ENCODE measurements around the gene GALNT12. TPM values are rescaled to one million over a fixed set of nuclear protein-coding genes. Genes with fewer than 3 reads are reported as not detected.

GALNT12 gene
- total RNA-seq, 1 donor from 2014 or later = 0.82 TPM

- DNase-seq (ENCODE audit: low spot score in 2 of 2) (no peak), FAIRE-seq (no peak)
These were observed 45.5 kb downstream of the GALNT12 start for GRCh38 chr9:98852961-98853360.

- no peak for FAIRE-seq
These were observed 46.8 kb downstream of the GALNT12 start for GRCh38 chr9:98854266-98854665.

GRCh38 chr9:98855592-98855991, 48.1 kb downstream of the GALNT12 start:
- FAIRE-seq (no peak), DNase-seq (ENCODE audit: low spot score in 2 of 2) (no peak)

More at GRCh38 chr9:98854266-98854665, 46.8 kb downstream of the GALNT12 start:
- DNase-seq (ENCODE audit: low spot score in 2 of 2) = no peak

GRCh38 chr9:98856982-98857381, 49.5 kb downstream of the GALNT12 start:
- DNase-seq (ENCODE audit: low spot score in 2 of 2) (no peak), FAIRE-seq (no peak)

- DNase-seq (ENCODE audit: low spot score in 2 of 2) = no peak
- no peak for FAIRE-seq
These were observed 52.5 kb downstream of the GALNT12 start for GRCh38 chr9:98859941-98860340.

GRCh38 chr9:98860871-98861293, 53.4 kb downstream of the GALNT12 start:
- DNase-seq (ENCODE audit: low spot score in 2 of 2) (peak; percentile 47 to 67), FAIRE-seq (no peak)

- DNase-seq (ENCODE audit: low spot score in 2 of 2) (no peak), FAIRE-seq (no peak)
These were observed 54.5 kb downstream of the GALNT12 start for GRCh38 chr9:98861781-98862504.

- no peak for FAIRE-seq
- DNase-seq (ENCODE audit: low spot score in 2 of 2) = no peak
These were observed 55.5 kb downstream of the GALNT12 start for GRCh38 chr9:98862936-98863335.

GRCh38 chr9:98864281-98865174, 57.1 kb downstream of the GALNT12 start:
- no peak for FAIRE-seq
- DNase-seq (ENCODE audit: low spot score in 2 of 2) = no peak

GRCh38 chr9:98865284-98865875, 57.9 kb downstream of the GALNT12 start:
- DNase-seq (ENCODE audit: low spot score in 2 of 2) = no peak
- FAIRE-seq = no peak

- DNase-seq (ENCODE audit: low spot score in 2 of 2) (no peak), FAIRE-seq (no peak)
These were observed 59.1 kb downstream of the GALNT12 start for GRCh38 chr9:98866435-98867102.

- FAIRE-seq (no peak), DNase-seq (ENCODE audit: low spot score in 2 of 2) (no peak)
These were observed 59.6 kb downstream of the GALNT12 start for GRCh38 chr9:98867103-98867428.

GRCh38 chr9:98867429-98868168, 60.1 kb downstream of the GALNT12 start:
- DNase-seq (ENCODE audit: low spot score in 2 of 2) = no peak
- FAIRE-seq = no peak

- no peak for FAIRE-seq
- DNase-seq (ENCODE audit: low spot score in 2 of 2) = no peak
These were observed 61.7 kb downstream of the GALNT12 start for GRCh38 chr9:98869078-98869745.

- FAIRE-seq (no peak), DNase-seq (ENCODE audit: low spot score in 2 of 2) (no peak)
These were observed 62.4 kb downstream of the GALNT12 start for GRCh38 chr9:98869866-98870265.

GRCh38 chr9:98870782-98871557, 63.5 kb downstream of the GALNT12 start:
- no peak for FAIRE-seq

GRCh38 chr9:98871558-98872065, 64.1 kb downstream of the GALNT12 start:
- DNase-seq (ENCODE audit: low spot score in 2 of 2) (no peak), FAIRE-seq (no peak)

More at GRCh38 chr9:98870782-98871557, 63.5 kb downstream of the GALNT12 start:
- no peak for DNase-seq (ENCODE audit: low spot score in 2 of 2)

- FAIRE-seq = no peak
- no peak for DNase-seq (ENCODE audit: low spot score in 2 of 2)
These were observed 66.1 kb downstream of the GALNT12 start for GRCh38 chr9:98873526-98873925.
